NCI-H524 treated with DMSO at 0.1 percent for 48 hours (cell line): ENCODE results near the gene BHLHE23.
A peak's percentile ranks its signal among the peaks of the same experiment; 100 is the strongest.

Experiments
- DNase-seq: peaks from one replicate; lab custom pipeline; 2025; lab: John Stamatoyannopoulos, UW

BHLHE23 gene

GRCh38 chr20:62971950-62972844 lies 34.6 kb downstream of the BHLHE23 start:
- peak; percentile 13 for DNase-seq

GRCh38 chr20:62971211-62971949 lies 35.4 kb downstream of the BHLHE23 start:
- no peak for DNase-seq

DNA sequence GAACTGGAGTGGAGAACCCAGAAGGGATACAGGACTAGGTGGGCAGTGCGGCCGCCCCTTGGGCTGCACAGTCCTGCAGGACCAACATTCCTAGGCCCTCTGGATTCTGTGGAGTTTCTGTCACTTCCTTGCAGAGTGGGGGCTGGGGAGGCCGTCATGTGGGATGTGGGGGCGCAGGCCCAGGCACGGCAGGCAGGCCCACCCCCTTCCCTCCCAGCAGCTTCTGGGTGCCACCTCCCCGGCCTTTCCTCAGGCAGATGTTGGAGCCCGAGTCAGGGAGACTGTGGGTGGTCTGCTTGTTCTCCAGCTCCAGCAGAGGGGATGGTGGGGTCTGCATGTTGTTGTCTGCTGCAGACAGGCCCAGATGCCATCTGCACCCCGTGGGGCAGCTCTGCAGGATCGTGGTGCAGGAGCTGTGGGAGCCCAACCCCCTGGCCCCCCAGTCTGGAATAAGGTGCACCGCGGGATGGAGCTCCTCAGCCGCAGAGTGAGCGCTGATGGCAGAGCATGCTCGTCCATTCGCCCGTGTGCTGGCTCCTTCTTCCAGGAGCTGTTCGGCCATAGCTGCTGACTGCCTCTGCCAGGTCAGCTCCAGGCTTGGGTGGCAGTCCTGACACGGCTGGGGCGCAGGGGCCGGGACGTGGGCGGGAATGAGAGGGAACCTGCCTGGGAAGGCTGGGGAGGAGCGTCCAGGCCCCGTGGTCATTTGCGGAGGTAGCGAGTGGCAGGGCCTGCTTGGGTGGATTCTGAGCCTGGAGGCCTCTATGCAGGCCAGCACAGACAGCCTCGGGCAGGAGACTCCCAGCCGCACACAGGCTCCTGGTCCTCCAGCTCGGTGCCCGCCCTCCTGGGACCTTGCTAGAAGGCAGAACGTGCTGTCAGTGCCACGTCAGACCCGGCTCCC lies 36.2 kb downstream of the BHLHE23 start:
- DNase-seq, result no peak

- DNase-seq, result no peak
These were observed 36.8 kb downstream of the BHLHE23 start for GRCh38 chr20:62969939-62970306.

- no peak for DNase-seq
These were observed 37.5 kb downstream of the BHLHE23 start for GRCh38 chr20:62969179-62969760.

GRCh38 chr20:62968378-62969178 lies 38.2 kb downstream of the BHLHE23 start:
- DNase-seq, result no peak

- DNase-seq, result no peak
These were observed 39.0 kb downstream of the BHLHE23 start for GRCh38 chr20:62967628-62968351.

DNA sequence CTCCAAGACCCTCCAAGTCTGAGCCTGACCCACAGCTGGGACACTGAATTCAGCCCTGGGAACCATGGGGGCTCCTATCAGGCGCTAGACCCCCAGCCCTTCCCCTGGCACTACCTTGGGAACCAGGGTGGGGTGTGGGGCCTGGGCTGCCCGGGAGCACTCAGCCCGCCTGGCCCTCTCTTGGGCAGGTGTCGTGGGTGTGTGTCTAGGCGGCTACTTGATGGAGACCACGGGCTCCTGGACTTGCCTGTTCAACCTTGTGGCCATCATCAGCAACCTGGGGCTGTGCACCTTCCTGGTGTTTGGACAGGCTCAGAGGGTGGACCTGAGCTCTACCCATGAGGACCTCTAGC lies 39.6 kb downstream of the BHLHE23 start:
- no peak for DNase-seq

DNA sequence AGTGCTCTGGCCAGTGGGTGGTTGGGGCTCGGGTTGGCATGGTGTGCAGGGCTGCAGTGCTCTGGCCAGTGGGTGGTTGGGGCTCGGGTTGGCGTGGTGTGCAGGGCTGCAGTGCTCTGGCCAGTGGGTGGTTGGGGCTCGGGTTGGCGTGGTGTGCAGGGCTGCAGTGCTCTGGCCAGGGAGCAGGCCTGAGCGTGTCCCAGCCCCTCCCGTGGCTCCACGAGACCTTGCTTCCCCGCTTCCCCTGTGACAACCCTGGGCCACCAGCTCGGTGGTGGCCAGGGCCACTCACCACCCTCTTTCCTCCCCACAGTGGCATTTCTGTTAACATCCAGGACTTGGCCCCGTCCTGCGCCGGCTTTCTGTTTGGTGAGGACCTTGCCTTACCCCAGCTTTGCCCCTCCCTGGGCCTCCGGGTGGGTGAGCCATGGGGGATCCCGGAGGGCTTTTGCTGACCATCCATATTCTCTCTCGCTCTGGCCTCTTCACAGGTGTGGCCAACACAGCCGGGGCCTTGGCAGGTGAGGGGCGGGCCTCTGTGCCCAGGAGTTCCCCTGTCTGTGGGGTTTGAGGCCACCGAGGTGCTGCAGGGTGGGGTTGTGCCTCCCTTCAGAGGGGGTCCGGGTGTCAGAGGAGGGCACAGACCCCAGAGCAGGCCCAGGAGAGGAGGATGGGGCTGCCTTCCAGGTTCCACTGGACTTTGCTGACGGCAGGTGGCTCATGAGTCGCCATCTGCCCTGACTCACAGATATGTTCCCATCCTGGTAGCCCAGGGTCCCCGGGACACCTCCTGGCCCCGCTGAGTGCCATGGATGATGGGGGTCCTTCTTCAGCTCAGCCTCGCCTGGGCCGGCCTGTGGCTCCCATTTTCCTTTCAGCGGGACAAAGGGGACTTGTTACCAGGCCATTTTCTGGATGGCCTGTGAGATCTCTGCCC lies 40.3 kb downstream of the BHLHE23 start:
- DNase-seq, result no peak

DNA sequence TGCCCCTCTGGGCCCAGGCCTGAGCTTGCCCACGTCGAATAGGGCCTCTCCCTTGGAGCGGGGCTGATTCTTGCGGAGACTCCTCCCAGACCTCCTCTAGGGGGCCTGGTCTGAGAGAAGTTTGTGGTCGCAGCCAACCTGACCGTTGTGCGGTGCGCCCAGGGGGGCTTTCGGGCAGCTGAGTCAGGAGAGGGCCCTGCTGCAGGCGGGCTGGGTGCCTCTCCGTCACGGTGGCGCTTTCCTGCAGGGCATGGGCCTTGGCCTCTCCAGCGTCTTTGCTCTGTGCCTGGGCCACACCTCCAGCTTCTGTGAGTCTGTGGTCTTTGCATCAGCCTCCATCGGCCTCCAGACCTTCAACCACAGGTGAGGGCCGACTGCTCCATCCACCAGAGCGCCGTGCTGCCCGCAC lies 41.4 kb downstream of the BHLHE23 start:
- no peak for DNase-seq

DNA sequence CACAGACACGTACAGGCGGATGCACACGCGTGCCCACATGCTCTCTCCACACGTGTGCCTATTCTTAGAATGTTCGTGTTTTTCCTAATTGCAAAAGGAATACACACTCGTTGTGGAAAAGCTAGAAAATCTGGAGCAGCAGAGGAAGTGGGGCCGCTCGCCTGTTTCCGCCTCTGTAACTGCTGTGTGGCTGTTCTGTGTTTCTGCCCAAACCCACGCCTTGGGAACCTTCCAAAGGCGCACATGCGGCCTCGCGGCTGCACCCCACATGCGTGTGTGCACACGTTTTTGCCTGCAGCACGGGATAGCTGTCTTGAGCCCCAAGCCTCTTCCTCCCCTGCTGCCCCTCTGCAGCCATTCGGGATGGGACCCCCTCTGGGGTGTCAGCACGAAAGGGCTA lies 42.1 kb downstream of the BHLHE23 start:
- DNase-seq, result no peak

GRCh38 chr20:62963614-62964397 lies 43.0 kb downstream of the BHLHE23 start:
- no peak for DNase-seq

DNA sequence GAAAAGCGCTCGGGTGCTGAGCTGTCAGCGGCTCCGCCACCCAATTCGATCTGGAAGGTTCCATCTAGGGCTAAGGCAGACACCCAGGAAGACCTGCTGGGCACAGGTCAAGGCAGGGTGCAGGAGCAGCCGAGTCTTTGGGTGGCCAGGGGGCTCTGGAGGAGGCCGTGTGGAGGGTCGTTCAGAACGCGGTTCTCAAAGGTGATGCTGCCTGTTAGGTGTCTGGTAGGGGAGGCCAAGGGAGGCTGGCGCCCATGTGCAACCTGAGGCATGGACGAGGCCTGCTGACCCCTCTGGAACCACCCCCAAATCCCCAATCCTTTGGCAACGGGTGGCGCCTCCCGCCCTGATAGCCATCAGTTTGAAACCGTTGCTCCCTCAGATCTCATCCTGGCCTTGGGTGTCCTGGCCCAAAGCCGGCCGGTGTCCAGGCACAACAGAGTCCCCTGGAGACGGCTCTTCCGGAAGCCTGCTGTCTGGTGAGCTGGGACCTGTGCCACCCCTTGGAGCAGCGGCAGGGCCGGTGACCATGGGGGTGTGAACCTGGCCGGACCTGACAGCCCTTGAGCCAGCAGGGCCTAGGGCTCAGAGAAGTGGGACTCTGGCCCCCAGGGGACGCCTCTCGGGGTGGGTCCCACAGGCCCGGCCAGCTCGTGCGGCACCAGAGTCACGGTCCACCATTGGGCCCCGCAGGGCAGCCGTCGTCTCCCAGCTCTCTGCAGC lies 43.7 kb downstream of the BHLHE23 start:
- DNase-seq, result no peak

GRCh38 chr20:62962221-62962879 lies 44.4 kb downstream of the BHLHE23 start:
- no peak for DNase-seq

DNA sequence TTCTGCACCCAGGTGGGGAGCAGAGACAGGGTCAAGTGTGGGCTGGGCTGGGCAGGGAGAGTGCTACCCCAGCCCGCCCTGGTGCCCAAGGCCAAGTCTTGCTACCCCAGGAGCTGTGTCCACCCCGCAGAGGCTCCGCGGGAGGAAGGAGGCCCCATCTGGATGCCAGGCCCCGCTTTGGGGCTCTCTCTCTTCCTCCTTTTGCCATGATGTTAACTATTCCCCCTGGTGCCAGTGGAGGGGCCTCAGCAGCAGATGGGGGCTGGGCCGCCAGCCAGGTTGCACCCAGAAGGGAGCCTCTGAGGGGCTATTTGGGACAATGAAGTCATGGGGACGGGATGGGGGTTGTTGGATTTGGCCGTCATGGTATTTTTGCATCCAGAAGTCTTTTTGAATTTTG lies 45.0 kb downstream of the BHLHE23 start:
- no peak for DNase-seq

DNA sequence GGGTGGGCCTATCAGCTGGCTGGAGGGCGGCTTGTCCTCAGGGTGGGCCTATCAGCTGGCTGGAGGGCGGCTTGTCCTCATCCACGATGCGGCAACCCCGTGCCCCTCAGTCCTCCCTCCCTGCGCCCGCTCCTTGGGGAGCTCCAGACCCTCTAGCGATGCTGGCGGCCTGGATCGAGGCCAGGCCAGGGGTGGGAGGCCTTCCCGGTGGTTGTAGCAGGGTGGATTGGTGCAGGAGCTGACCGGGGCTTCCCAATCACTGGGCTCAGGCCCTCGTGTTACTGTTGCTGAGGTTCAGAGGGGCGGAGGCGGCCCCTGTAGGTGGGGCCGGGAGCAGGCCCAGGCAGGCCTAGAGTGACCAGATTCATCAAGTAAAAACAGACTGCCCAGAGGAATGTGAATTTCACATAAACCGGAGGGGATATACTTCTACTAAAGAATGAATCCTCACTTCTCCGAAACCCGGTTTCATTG lies 45.4 kb downstream of the BHLHE23 start:
- peak; percentile 16 for DNase-seq
